COLO829 (cell line): ENCODE measurements around the gene DBNL.
"Not testable (repeated sequence)": the region's sequence is repeated elsewhere in the genome, so short reads cannot be mapped to it uniquely, and the experiment has no call there.

Experiments used
- DNase-seq: peaks from one replicate; pipeline ENCODE4 v3.0.0; 2012; ENCODE audit warnings: low spot score

Gene DBNL

DNA sequence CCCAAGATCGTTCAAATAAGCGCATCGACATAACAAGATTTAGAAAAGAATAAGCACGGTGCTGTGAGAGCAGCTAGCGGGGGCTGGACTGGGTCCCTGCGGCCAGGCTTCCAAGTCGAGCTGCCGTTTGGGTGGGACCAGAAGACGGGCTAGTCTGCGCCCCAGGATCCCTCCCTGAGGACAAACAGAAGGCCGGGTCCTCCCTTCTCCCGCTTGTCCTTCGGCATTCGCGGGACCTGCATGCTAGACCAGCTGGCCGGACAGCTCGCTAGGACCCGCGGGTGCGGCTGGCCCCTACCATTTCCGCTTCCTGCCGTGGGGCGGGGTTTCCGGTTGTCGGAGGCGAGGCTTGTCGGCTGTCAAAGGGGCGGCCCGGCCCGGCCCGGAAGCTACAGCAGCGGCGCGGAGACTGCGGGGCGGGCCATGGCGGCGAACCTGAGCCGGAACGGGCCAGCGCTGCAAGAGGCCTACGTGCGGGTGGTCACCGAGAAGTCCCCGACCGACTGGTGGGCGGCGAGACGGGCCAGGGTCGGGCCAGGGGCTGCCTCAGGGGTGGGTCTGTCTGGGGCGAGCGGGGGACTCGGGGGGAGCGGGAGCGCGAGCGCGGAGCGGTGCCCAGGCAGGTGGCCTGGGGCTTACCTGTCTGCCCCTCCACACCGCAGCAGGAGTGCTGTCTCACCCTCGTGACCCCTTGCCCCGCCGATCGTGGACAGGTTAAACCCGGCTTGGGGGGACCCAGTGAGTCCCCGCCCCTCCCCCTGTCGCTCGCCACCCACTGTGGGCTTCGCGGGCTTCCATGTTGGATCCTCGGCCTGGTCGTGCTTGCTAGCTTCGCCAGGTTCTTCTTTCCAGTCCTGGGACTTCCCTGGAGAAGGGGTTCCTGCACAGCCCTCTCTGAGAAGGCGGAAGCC, at the start of gene DBNL:
DBNL (plus strand) TSS at position 388 of the 911 bp plus-strand sequence; CDS start at position 424, 36 bp downstream.
- peak; percentile 94 for DNase-seq

- DNase-seq: not testable (repeated sequence)
These were observed 47.0 kb upstream of the DBNL start, which contains the start of gene SPDYE1 for GRCh38 chr7:43997532-43997931. SPDYE1 (plus strand) TSS chr7:43997897; CDS start chr7:43999950, 2,053 bp downstream.

DNA sequence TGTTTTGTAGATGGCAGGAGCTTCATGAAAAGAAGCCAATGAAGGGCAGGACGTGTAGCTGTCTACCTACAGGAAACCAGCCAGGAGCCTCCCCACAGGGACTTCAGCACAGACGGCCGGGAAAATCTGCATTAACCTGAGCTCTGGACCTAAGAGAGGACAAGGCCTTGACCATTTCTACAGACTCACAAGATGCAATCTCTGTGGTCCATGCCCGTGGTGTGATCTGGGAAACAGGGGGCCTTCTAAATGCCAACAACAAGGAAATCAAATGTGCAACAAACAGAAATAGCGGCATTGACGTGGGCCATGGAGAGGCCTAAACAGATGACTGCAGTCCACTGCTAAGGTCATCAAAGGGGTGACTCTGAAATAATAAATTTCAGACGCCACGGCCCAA, 32.4 kb upstream of the DBNL start:
- not testable (repeated sequence) for DNase-seq

- DNase-seq: not testable (repeated sequence)
These were observed 29.4 kb upstream of the DBNL start for GRCh38 chr7:44015090-44015489.

DNA sequence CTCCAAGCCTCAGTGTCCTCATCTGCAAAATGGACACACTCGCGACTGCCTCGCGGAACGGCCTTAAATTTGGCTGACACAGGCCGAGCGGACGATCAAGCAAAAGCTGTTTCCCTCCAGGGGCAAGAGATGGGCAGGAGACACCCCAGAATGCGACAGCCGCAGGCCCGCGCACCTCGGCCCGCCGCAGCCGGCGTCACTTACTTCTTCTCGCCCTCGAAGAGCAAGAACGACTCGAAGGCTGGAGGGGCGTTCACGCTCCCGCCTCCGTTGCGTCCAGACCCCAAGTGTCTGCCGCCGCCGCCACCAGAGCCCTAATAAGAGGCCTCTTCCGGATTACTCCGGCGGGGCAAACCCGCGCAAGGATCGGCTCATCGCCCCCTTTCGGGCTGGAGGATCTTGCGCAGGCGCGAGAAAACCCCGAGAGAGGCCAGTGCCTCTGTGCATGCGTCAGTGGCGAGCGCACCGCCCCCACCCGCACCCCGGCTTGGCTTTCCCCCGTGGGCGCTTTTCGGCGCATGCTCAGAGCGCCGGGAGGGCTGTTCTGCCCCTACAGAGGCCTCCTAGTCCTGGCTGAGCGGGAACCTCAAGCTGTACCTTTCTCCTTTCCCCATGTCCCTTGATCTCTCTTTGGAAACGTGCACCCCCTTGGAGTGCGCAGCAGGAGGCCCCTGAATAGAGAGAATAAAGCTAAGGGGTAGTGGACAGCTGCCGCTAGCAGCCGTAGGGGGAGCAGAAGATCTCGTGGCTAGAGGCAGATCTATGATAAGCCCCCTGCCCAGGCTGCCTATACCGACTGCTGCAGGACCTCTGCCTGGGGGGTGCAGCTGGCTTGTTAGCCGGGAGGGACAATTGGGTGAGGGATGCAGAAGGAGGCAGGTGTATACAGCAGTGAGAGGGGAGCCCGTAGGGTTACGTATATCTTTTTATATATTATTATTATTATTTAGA, 25.4 kb upstream of the DBNL start:
- peak; percentile 99 for DNase-seq

DNA sequence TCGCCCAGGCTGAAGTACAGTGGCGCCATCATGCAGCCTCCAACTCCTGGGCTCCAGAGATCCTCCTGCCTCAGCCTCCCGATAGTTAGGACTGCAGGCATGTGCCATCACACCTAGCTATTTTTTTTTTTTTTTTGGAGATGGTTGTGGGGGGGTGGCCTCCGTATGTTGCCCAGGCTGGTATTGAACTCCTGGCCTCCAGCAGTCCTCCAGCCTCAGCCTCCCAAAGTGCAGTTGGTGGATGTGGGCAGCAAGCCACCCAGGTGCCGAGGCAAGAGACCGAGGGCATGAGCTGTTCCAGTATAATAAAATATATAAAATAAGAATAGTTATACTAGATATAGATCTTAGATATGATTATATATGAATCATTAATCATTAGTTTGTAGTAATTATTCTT, 24.7 kb upstream of the DBNL start:
- not testable (repeated sequence) for DNase-seq

DNA sequence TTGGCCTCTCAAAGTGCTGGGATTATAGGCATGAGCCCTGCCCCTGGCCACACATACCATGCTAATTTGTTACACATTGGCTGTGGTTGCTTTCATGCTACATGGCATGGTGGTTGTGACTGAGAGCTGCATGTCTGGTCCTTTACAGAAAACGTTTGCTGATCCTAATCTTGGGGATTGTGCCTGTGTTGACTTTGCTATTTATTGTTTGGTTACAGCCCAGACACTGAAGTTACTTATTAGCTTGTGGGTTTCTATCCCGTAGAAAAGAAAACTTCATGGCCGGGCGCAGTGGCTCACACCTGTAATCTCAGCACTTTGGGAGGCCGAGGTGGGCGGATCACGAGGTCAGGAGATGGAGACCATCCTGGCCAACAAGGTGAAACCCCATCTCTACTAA, 22.4 kb upstream of the DBNL start:
- DNase-seq: not testable (repeated sequence)

DNA sequence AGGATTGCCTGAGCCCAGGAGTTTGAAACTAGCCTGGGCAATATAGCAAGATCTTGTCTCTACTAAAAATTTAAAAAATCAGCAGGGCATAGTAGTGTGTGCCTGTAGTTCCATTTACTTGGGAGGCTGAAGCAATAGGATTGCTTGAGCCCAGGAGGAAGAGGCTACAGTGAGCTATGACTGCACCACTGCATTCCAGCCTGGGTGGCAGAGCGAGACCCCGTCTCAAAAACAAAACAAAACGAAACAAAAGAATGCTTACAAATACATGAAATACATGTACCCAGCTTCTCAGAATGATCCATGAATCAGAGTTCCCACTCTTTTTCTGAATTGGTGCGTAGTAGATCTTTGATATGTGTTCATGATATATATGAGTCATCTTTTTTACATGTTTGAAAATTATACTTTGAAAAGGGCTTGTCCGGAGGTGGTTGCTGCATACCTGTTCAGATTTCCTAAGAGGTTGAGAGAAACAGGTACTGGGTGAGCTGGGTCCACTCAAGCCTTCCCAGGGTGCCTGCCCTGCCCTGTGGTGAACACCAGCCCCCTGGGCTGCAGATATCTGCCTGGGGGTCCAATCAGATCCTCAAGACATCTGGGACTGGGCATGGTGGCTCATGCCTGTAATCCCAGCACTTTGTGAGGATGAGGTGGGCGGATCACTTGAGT, 21.6 kb upstream of the DBNL start:
- not testable (repeated sequence) for DNase-seq

DNA sequence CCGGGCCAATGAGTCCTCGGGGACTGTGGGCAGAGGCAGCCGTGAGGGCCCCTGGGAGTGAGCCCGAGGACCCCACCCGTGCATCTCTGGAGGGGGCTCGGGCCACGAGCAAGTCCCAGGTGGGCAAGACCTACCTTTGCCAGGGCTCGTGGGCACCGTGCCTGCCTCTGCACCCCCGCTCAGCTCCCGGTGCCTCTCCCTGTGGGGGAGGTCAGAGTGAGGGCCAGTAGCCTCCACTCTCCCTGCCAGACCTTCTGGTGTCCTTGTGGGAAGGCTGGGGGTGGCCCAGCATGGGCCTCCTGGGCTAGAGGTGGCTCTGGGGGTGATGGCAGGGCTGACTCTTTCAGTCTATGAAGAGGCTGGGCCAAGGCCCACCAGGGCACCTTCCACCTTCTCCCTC, 15.1 kb upstream of the DBNL start:
- DNase-seq: not testable (repeated sequence)

- DNase-seq: not testable (repeated sequence)
These were observed 14.5 kb upstream of the DBNL start for GRCh38 chr7:44030029-44030428.

DNA sequence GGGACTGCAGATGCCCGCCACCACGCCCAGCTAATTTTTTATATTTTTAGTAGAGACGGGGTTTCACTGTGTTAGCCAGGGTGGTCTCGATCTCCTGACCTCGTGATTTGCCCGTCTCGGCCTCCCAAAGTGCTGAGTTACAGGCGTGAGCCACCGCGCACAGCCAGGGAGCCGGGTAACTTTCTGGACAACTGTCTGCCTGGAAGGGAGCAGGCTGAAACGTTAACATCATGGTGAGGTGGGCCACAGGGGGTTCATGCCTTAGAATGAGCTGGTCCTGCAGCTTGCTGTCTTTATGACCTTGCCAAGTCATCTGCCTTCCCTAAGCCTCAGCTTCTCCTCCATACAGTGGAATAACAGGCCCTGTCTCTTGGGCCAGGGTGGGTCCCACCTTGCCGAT, 13.2 kb upstream of the DBNL start:
- DNase-seq: not testable (repeated sequence)

DNA sequence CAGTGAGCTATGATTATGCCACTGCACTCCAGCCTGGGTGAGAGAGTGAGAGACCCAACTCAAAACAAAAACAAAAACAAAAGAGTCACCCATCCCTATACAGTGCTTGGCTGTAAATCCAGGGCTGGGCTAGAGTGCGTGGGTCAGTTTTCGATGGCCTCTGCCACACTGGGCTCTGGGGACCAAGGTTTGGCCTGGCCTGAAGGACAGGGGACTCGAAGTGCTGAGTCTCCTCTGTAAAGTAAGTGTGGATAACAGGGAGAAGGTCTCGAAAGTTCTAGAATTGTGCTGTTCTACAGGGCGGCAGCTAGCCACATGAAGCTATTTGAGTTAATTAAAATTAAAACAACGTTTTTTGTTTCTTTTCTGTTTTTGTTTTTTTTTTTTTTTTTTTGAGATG, 12.5 kb upstream of the DBNL start:
- not testable (repeated sequence) for DNase-seq

- DNase-seq: not testable (repeated sequence)
These were observed 10.3 kb upstream of the DBNL start for GRCh38 chr7:44033971-44034844.

DNA sequence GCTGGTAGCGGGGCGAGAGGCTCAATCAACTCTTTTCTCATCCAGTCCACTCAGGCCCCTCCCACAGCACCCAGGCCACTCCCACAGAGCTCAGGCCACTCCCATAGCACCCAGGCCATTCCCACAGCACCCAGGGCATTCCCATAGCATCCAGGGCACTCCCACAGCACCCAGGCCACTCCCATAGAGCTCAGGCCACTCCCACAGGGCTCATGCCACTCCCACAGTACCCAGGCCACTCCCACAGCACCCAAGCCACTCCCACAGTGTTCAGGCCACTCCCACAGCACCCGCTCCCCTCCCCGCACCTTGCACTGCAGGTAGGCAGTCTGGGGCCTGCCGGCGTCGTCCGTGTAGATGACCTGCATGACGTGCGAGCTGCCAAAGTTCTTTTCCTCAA, 8.1 kb upstream of the DBNL start:
- not testable (repeated sequence) for DNase-seq

GRCh38 chr7:44037951-44038350, 6.6 kb upstream of the DBNL start:
- DNase-seq: not testable (repeated sequence)

DNA sequence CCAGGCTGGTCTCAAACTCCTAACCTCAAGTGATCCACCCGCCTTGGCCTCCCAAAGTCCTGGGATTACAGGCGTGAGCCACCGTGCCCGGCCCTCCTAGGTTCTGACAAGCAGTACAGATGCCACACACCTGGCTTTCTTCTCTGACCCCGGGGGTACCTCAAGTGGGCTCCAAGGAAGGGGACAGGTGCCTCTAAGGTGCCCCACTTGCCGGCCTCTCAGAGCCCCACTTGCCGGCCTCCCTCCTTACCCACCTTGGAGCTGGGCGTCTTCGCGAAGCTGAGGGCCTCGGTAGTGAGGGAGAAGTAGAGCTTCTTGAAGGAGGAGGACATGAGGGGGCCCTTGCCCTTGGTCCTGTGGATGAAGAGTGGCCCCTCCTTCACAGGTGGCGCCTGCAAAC, 5.9 kb upstream of the DBNL start:
- DNase-seq: not testable (repeated sequence)

DNA sequence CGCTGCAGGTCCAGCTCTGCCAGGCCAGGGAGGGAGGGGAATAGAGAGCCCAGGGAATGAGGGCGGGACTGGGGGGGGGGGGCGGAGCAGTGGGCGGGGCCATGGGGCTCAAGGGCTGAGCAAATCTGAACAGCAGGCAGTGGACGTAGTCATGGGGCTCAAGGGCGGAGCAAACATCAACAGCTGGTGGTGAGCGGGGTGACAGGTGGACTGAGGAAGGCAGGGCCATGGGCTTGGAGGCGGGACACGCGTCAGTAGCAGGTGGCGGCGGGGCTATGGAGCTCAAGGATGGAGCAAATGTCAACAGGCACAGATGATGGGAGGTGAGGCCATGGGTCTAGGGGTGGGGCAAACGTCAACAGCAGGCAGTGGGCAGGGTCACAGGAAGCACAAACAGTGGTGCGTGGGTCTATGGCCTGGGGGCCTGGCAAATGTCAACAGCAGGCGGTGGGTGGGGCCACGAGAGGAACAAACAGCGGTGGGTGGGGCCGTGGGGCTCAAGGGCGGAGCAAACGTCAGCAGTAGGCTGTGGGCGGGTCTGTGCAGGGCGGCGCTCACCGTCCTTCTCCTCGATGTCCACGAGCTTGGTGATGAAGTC, 5.4 kb upstream of the DBNL start:
- peak; percentile 84 for DNase-seq

DNA sequence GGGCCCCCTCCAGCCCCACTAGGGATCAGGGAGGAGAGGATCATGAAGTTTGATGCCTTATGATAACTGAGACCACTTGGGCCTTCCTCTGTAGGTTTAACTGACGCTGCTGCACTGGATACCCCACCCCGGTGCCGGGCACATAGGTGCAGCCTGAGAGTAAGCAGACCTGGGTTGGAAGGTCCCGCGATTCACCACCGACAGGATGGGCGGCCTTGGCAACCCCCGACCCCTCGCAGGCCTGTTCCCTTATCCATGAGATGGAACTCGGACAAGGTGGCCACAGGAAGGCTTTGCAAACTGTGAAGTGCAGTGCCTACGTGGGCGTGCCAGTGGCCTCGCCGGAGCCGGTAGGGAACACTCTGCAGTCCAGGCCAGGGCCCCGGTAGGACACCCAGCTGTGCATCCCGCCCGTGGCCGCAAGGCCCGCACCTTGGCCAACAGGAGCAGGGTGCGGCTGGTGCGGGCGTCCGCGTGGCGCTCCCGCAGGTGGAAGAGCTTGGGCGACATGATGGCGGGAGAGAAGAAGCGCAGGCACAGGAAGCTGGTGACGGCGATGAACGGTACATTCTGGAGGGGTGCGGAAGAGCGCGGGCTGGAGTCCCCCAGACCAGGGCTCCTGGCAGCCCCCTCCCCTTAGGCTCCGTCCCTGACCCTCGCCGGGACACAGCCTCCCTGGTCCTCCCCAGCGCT, 4.6 kb upstream of the DBNL start:
- not testable (repeated sequence) for DNase-seq

- DNase-seq: not testable (repeated sequence)
These were observed 4.0 kb upstream of the DBNL start for GRCh38 chr7:44040493-44040891.

DNA sequence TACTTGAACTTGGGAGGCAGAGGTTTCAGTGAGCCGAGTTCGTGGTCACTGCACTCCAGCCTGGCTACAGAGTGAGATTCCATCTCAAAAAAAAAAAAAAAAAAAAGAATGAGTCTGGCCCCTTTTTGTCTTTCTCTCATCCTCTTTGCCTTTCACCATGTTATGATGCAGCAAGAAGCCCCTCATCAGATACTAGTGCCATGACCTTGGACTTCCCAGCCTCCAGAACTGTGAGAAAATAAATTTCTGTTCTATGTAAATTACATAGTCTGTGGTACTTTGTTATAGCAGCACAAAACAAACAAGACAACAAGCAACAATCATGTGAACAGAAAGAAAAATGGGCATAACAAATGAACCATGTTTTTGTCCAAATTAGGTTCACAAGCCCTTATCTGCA, 2.3 kb upstream of the DBNL start:
- no peak for DNase-seq
